ENCODE results near the gene KRT33A.
"Not testable (repeated sequence)": the region's sequence is repeated elsewhere in the genome, so short reads cannot be mapped to it uniquely, and the experiment has no call there.

KRT33A gene

GRCh38 chr17:41350381-41350878 is at the start of gene KRT33A:
Gene KRT33A (minus strand): TSS chr17:41350828. CDS start chr17:41350767, 61 bp downstream.
- not testable (repeated sequence) for DNase-seq

- DNase-seq = no peak
These were observed 46.5 kb upstream of the KRT33A start, which contains the start of gene KRT31 for GRCh38 chr17:41396996-41397660. Gene KRT31 (minus strand): TSS chr17:41397608. CDS start chr17:41397539, 69 bp downstream.

GRCh38 chr17:41396340-41396739 is 45.7 kb upstream of the KRT33A start:
- DNase-seq = no peak

- DNase-seq = no peak
These were observed 45.0 kb upstream of the KRT33A start for GRCh38 chr17:41395611-41396010.

GRCh38 chr17:41395044-41395443 is 44.4 kb upstream of the KRT33A start:
- not testable (repeated sequence) for DNase-seq

GRCh38 chr17:41394254-41394996 is 43.8 kb upstream of the KRT33A start:
- DNase-seq = no peak

- DNase-seq = no peak
These were observed 43.2 kb upstream of the KRT33A start for GRCh38 chr17:41393826-41394225.

GRCh38 chr17:41393294-41393693 is 42.7 kb upstream of the KRT33A start:
- DNase-seq = no peak

- no peak for DNase-seq
These were observed 41.6 kb upstream of the KRT33A start for GRCh38 chr17:41392278-41392677.

- no peak for DNase-seq
These were observed 40.9 kb upstream of the KRT33A start for GRCh38 chr17:41391535-41391934.

- DNase-seq = no peak
These were observed 39.8 kb upstream of the KRT33A start for GRCh38 chr17:41390411-41390938.

- DNase-seq = no peak
These were observed 37.0 kb upstream of the KRT33A start for GRCh38 chr17:41387670-41388069.

- no peak for DNase-seq
These were observed 35.6 kb upstream of the KRT33A start for GRCh38 chr17:41386227-41386626.

- no peak for DNase-seq
These were observed 33.1 kb upstream of the KRT33A start for GRCh38 chr17:41383690-41384089.

GRCh38 chr17:41382394-41382793 is 31.8 kb upstream of the KRT33A start:
- peak; percentile 61 for DNase-seq

GRCh38 chr17:41381943-41382342 is 31.3 kb upstream of the KRT33A start, which contains the start of gene KRT34:
Gene KRT34 (minus strand): TSS chr17:41382306. CDS start chr17:41382246, 60 bp downstream.
- not testable (repeated sequence) for DNase-seq

GRCh38 chr17:41380091-41380490 is 29.5 kb upstream of the KRT33A start:
- peak; percentile 82 for DNase-seq

- DNase-seq = no peak
These were observed 26.9 kb upstream of the KRT33A start for GRCh38 chr17:41377546-41377945.

GRCh38 chr17:41369713-41370112 is 19.1 kb upstream of the KRT33A start, which contains the start of gene KRT33B:
Gene KRT33B (minus strand): TSS chr17:41369813. CDS start chr17:41369750, 63 bp downstream.
- DNase-seq = no peak

GRCh38 chr17:41369023-41369422 is 18.4 kb upstream of the KRT33A start:
- DNase-seq = no peak

GRCh38 chr17:41367426-41368075 is 16.9 kb upstream of the KRT33A start:
- DNase-seq = peak; percentile 56

- no peak for DNase-seq
These were observed 15.4 kb upstream of the KRT33A start for GRCh38 chr17:41366070-41366469.

GRCh38 chr17:41363881-41364280 is 13.3 kb upstream of the KRT33A start:
- DNase-seq = no peak
